ENCODE measurements around the gene ASS1. TPM values are rescaled to one million over a fixed set of nuclear protein-coding genes. Genes with fewer than 3 reads are reported as not detected.
A peak's percentile ranks its signal among the peaks of the same experiment; 100 is the strongest.

The ASS1 gene
- total RNA-seq, 1 donor from 2014 or later: 45.6 TPM

DNA sequence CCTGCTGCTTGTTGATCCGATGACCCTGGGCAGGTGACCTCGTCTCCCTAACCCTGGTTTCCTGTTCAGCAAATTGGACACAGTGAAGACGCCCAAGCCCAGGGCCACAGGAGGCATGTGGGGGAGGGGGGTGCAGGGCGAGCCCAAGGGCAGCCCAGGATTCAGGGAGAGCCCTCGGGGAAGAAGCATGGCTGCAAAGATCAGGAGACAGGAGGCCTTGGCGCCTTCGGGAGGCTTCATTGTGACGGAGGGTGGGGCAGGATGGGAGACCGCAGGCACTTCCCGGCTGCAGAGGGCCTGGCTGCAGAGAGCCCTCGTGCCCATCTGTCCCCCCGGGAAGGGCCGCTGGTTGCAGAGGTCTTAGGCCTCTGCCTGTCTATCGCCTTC, 6.2 kb downstream of the ASS1 start:
- no peak for DNase-seq (ENCODE audit: low read depth)
- Histone ChIP-seq H3K27me3 (ENCODE audit: control insufficient read depth, insufficient read depth, low read length) (peaks cover 4% of the 10 kb centered on the region), H3K36me3 (ENCODE audit: control insufficient read depth, insufficient read depth, low read length) (no peaks in the 10 kb centered on the region), H3K4me3 (ENCODE audit: low read depth, low read length) (no peak overlapping the region)
- TF ChIP-seq, protein P1, sequence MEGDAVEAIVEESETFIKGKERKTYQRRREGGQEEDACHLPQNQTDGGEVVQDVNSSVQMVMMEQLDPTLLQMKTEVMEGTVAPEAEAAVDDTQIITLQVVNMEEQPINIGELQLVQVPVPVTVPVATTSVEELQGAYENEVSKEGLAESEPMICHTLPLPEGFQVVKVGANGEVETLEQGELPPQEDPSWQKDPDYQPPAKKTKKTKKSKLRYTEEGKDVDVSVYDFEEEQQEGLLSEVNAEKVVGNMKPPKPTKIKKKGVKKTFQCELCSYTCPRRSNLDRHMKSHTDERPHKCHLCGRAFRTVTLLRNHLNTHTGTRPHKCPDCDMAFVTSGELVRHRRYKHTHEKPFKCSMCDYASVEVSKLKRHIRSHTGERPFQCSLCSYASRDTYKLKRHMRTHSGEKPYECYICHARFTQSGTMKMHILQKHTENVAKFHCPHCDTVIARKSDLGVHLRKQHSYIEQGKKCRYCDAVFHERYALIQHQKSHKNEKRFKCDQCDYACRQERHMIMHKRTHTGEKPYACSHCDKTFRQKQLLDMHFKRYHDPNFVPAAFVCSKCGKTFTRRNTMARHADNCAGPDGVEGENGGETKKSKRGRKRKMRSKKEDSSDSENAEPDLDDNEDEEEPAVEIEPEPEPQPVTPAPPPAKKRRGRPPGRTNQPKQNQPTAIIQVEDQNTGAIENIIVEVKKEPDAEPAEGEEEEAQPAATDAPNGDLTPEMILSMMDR (IDR thresholded peaks at IDR 0.05; ENCODE audit: insufficient read depth, low read length, poor library complexity, severe bottlenecking): no peak

DNA sequence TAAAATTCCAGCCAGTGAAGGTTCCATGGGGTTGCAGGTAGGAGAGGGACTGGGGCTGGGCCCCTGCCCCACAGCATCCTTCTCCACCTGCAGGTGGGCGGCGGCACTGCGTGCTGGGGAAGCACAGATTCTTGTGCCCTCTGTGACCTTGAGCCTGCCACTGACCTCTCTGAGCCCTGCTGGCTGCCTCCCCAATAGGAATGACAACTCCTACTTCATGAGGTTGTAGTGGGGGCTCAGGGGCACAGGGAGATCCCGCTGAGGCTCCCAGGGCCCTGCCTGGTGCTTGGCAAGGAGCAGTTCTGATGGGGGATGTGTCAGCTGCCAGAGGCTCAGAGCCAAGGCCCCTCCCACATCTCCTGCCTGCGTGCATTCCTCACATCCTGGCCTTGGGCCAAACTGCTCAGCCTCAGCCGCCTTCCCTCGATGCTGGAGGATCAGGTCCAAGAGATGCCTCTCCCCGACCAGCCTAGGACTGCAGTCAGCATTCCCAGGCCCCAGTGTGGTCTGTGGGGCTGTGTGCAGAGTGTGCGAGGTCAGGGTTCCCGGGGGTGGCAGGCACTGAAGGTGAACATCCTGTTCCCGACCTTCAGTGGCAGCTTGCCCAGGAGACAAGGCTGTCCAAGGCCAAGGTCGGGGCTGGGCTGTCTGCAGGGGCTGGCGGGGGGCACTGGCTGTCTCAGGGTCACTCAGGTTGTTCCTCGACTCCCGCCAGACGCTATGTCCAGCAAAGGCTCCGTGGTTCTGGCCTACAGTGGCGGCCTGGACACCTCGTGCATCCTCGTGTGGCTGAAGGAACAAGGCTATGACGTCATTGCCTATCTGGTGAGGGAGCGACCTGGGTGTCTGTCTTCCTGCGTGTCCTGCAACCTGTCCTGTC, 7.0 kb downstream of the ASS1 start:
- H3K36me3 ChIP-seq (ENCODE audit: control insufficient read depth, insufficient read depth, low read length): no peaks in the 10 kb centered on the region
- H3K27me3 ChIP-seq (ENCODE audit: control insufficient read depth, insufficient read depth, low read length): peaks cover 4% of the 10 kb centered on the region
- TF ChIP-seq, protein P1 (IDR thresholded peaks at IDR 0.05; ENCODE audit: insufficient read depth, low read length, poor library complexity, severe bottlenecking): peak; percentile 79
- no peak overlapping the region for H3K4me3 ChIP-seq (ENCODE audit: low read depth, low read length)
- DNase-seq (ENCODE audit: low read depth): peak; percentile 85

DNA sequence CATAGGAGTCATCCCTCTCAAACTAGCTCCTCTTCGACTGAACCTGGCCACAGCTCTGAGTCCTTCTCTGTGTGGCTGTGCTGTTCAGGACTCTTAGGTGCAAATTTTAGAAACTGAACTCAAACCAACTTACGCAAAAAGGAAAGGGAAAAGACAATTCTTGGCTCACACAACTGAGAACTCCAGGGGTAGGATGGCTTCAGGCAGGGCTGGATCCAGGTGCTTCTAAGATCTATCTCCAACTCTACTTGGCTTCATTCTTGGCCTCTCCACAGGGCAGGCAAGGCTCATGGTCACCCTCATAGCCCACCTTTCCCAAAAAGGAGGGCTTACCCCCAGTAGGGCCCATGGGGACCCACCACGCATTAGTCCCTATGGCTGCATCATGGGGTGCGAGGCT, 8.1 kb downstream of the ASS1 start:
- Histone ChIP-seq H3K27me3 (ENCODE audit: control insufficient read depth, insufficient read depth, low read length) (peaks cover 4% of the 10 kb centered on the region), H3K4me3 (ENCODE audit: low read depth, low read length) (no peak overlapping the region), H3K36me3 (ENCODE audit: control insufficient read depth, insufficient read depth, low read length) (no peaks in the 10 kb centered on the region)
- no peak for DNase-seq (ENCODE audit: low read depth)
- TF ChIP-seq, protein P1 (IDR thresholded peaks at IDR 0.05; ENCODE audit: insufficient read depth, low read length, poor library complexity, severe bottlenecking): no peak

DNA sequence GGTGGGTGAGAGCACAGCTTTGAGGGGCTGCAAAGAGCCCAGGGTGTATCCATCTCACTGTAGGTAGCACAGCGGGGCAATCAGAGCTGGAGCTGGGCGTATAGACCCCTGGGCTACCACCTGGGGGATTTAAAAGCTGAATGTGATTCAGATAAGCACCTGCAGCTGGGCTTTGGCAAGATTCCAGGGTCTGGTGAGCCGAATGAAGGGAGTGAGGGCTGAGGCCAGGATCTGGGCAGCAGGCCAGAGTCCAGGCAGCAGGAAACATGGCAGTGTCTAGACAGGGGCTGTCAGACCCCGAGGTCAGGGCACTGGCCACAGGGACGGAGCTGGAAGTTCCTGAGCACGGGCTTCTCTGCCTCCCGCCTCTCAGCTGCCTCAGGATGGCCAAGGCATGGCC, 8.7 kb downstream of the ASS1 start:
- Histone ChIP-seq H3K27me3 (ENCODE audit: control insufficient read depth, insufficient read depth, low read length) (peaks cover 5% of the 10 kb centered on the region), H3K36me3 (ENCODE audit: control insufficient read depth, insufficient read depth, low read length) (no peaks in the 10 kb centered on the region), H3K4me3 (ENCODE audit: low read depth, low read length) (no peak overlapping the region)
- DNase-seq (ENCODE audit: low read depth): peak; percentile 55
- TF ChIP-seq, protein P1 (IDR thresholded peaks at IDR 0.05; ENCODE audit: insufficient read depth, low read length, poor library complexity, severe bottlenecking): no peak

DNA sequence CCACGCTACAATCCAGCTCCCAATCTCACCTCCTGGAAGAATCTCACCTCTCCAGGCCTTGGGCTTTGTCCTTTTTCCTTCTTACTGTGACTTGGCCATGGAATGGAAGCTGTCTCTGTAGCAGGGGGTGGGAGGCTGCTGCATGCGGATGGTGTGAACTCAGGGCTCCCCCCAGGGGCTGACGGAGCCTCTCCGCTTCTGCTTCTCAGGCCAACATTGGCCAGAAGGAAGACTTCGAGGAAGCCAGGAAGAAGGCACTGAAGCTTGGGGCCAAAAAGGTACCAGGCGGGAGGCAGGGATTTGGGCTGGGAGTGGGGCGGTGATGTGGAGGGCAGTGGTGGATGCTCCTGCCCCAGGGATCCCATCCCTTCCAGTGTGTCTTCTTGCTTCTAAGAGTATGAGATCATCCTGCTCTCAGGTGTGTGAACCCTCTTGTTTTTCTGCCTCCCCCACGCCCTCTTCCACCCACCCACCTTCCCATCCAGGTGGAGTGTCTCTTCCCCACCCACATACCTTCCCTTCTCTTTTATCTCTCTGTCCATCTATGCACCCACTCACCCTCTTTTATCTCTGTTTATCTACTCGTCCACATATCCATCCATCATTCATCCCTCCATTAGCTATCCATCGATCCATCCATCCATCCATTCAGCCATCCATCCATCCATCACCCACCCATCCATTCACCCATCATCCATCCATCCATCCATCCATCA, 9.5 kb downstream of the ASS1 start:
- no peak for DNase-seq (ENCODE audit: low read depth)
- TF ChIP-seq, protein P1 (IDR thresholded peaks at IDR 0.05; ENCODE audit: insufficient read depth, low read length, poor library complexity, severe bottlenecking): no peak
- Histone ChIP-seq H3K4me3 (ENCODE audit: low read depth, low read length) (no peak overlapping the region), H3K36me3 (ENCODE audit: control insufficient read depth, insufficient read depth, low read length) (no peaks in the 10 kb centered on the region), H3K27me3 (ENCODE audit: control insufficient read depth, insufficient read depth, low read length) (peaks cover 12% of the 10 kb centered on the region)

All from kidney epithelial cell (primary cell).